Panc1 (cell line): ENCODE data around the gene PLPP4.

ENCODE experiments used
- POLR2AphosphoS5 ChIP-seq: IDR thresholded peaks from 2 replicates; pipeline ENCODE4 v1.6.1; 2012; ENCODE audit warnings: mild to moderate bottlenecking, low read depth, low read length, moderate library complexity
- TF ChIP-seq, protein P1 (sequence below): fragments of 450-650 bp; IDR thresholded peaks from 2 replicates; pipeline ENCODE4 v1.5.1; 2017; ENCODE audit warnings: mild to moderate bottlenecking

DNA sequence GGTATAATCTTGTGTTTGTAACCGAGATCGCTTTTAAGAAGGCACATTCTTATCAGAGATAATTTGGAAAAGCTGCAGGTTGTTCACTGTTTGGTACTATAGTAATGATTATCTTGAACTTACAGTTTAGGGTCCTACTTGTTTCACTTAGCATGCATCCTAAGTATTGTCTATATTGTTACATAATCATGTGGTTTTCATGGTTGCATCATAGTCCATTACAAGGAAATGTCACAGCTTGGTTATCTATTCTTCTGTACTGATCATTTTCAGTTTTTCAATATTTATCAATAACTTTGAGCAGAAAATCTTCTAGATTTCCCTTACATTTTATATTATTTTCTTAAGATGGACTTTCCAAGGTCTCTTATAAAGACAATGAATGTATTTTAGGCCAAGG lies 116.3 kb downstream of the PLPP4 start:
- TF ChIP-seq, protein P1, sequence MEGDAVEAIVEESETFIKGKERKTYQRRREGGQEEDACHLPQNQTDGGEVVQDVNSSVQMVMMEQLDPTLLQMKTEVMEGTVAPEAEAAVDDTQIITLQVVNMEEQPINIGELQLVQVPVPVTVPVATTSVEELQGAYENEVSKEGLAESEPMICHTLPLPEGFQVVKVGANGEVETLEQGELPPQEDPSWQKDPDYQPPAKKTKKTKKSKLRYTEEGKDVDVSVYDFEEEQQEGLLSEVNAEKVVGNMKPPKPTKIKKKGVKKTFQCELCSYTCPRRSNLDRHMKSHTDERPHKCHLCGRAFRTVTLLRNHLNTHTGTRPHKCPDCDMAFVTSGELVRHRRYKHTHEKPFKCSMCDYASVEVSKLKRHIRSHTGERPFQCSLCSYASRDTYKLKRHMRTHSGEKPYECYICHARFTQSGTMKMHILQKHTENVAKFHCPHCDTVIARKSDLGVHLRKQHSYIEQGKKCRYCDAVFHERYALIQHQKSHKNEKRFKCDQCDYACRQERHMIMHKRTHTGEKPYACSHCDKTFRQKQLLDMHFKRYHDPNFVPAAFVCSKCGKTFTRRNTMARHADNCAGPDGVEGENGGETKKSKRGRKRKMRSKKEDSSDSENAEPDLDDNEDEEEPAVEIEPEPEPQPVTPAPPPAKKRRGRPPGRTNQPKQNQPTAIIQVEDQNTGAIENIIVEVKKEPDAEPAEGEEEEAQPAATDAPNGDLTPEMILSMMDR: no peak
- TF ChIP-seq POLR2AphosphoS5: no peak
